HepG2 (cell line): ENCODE data around the gene HPD. TPM values are rescaled to one million over a fixed set of nuclear protein-coding genes. Genes with fewer than 3 reads are reported as not detected.

Experiments used
- AKAP8 ChIP-seq: sonication (generic); formaldehyde crosslinking; IDR thresholded peaks from 2 replicates; pipeline ENCODE4 v1.5.1; 2020; ENCODE audit warnings: mild to moderate bottlenecking, missing genetic modification reagents
- CEBPG ChIP-seq: IDR thresholded peaks from 2 replicates; pipeline ENCODE4 v1.6.1; 2016
- DR1 ChIP-seq: sonication (generic); formaldehyde crosslinking; IDR thresholded peaks from 2 replicates; pipeline ENCODE4 v1.8.0; 2021; ENCODE audit warnings: mild to moderate bottlenecking, missing genetic modification reagents, inconsistent platforms
- HMG20A ChIP-seq: IDR thresholded peaks from 2 replicates; pipeline ENCODE4 v1.6.1; 2016; ENCODE audit warnings: borderline replicate concordance
- HOXA3 ChIP-seq: sonication (generic); formaldehyde crosslinking; IDR thresholded peaks from 2 replicates; pipeline ENCODE4 v1.5.0; 2020; ENCODE audit warnings: missing genetic modification reagents
- HOXD1 ChIP-seq: sonication (generic); formaldehyde crosslinking; IDR thresholded peaks from 2 replicates; pipeline ENCODE4 v1.5.0; 2020; ENCODE audit warnings: missing genetic modification reagents
- KLF12 ChIP-seq: sonication (generic); formaldehyde crosslinking; IDR thresholded peaks from 2 replicates; pipeline ENCODE4 v1.4.0; 2020; ENCODE audit warnings: missing genetic modification reagents, borderline replicate concordance
- MEIS2 ChIP-seq: sonication (generic); formaldehyde crosslinking; IDR thresholded peaks from 2 replicates; pipeline ENCODE4 v1.9.0; 2021; ENCODE audit warnings: mild to moderate bottlenecking, missing genetic modification reagents
- MTA3 ChIP-seq: sonication (generic); formaldehyde crosslinking; IDR thresholded peaks from 2 replicates; pipeline ENCODE4 v1.4.0; 2020; ENCODE audit warnings: missing genetic modification reagents
- PAX8 ChIP-seq: sonication (generic); formaldehyde crosslinking; IDR thresholded peaks from 2 replicates; pipeline ENCODE4 v1.8.0; 2022; ENCODE audit warnings: mild to moderate bottlenecking, missing genetic modification reagents, borderline replicate concordance
- PCBP2 ChIP-seq: fragments of 200-400 bp; formaldehyde crosslinking; optimal IDR thresholded peaks from 2 replicates; pipeline ENCODE3; 2018; ENCODE audit warnings: low read length, low read depth; ENCODE audit not compliant: poor library complexity, severe bottlenecking
- SIX1 ChIP-seq: sonication (generic); formaldehyde crosslinking; IDR thresholded peaks from 2 replicates; pipeline ENCODE4 v1.4.0; 2020; ENCODE audit warnings: missing genetic modification reagents, borderline replicate concordance
- SRF ChIP-seq: IDR thresholded peaks from 2 replicates; pipeline ENCODE4 v1.6.1; 2011; ENCODE audit warnings: mild to moderate bottlenecking, low read depth, low read length, moderate library complexity
- ZFYVE20 ChIP-seq: sonication (generic); formaldehyde crosslinking; IDR thresholded peaks from 2 replicates; pipeline ENCODE4 v1.8.0; 2023; ENCODE audit warnings: low read depth, mild to moderate bottlenecking, moderate library complexity, missing genetic modification reagents, borderline replicate concordance
- ZMYM3 ChIP-seq: sonication (generic); formaldehyde crosslinking; IDR thresholded peaks from 2 replicates; pipeline ENCODE4 v1.5.1; 2020; ENCODE audit warnings: mild to moderate bottlenecking, missing genetic modification reagents
- ZNF207 ChIP-seq: fragments of 450-650 bp; IDR thresholded peaks from 2 replicates; pipeline ENCODE4 v1.6.1; 2016; ENCODE audit warnings: antibody characterized with exemption, borderline replicate concordance
- ZNF468 ChIP-seq: sonication (generic); formaldehyde crosslinking; IDR thresholded peaks from 2 replicates; pipeline ENCODE4 v1.8.0; 2022; ENCODE audit warnings: mild to moderate bottlenecking, moderate library complexity, missing genetic modification reagents
- ZNF484 ChIP-seq: sonication (generic); formaldehyde crosslinking; IDR thresholded peaks from 2 replicates; pipeline ENCODE4 v1.5.1; 2020; ENCODE audit warnings: mild to moderate bottlenecking, low read depth, missing genetic modification reagents, borderline replicate concordance
- ZNF670 ChIP-seq: sonication (generic); formaldehyde crosslinking; IDR thresholded peaks from 2 replicates; pipeline ENCODE4 v1.8.0; 2022; ENCODE audit warnings: mild to moderate bottlenecking, missing genetic modification reagents, borderline replicate concordance
- ZNF777 ChIP-seq: sonication (generic); formaldehyde crosslinking; IDR thresholded peaks from 2 replicates; pipeline ENCODE4 v1.4.0; 2020; ENCODE audit warnings: missing genetic modification reagents
- polyA plus RNA-seq, 8 experiments: library from polyadenylated mRNA; depleted of rRNA in 3 of 8; stranded (reverse) in 7 of 8; unstranded in 1 of 8; fragments of >200 nt; fragmentation: Illumina TruSeq in 4 of 8; extraction: Trizol in 4 of 8; gene quantifications; 2 replicates each; pipeline versions ENCODE4 v1.2.1 to v1.2.3, GENCODE V29; 2011 to 2016; ENCODE audit warnings: low read depth in 4 of 8, missing spikeins in 1 of 8, mixed read lengths in 1 of 8; ENCODE audit not compliant: insufficient read depth in 1 of 8
- total RNA-seq, 5 experiments: library from RNA; depleted of rRNA; stranded (reverse); fragments of >200 nt; fragmentation: Illumina TruSeq; extraction: Trizol; gene quantifications; 2 replicates each; pipeline ENCODE4 v1.2.3, GENCODE V29; 2016; ENCODE audit warnings: low read depth in 1 of 5
- TF ChIP-seq, protein P1 (sequence below): sonication (generic); formaldehyde crosslinking; IDR thresholded peaks from 2 replicates; pipeline ENCODE4 v1.9.0; 2021; ENCODE audit warnings: missing genetic modification reagents, mild to moderate bottlenecking, borderline replicate concordance
- TF ChIP-seq, protein P2 (sequence below): sonication (generic); formaldehyde crosslinking; IDR thresholded peaks from 2 replicates; pipeline ENCODE4 v1.5.0; 2020; ENCODE audit warnings: missing genetic modification reagents
- TF ChIP-seq, protein P3 (sequence below): sonication (generic); formaldehyde crosslinking; IDR thresholded peaks from 2 replicates; pipeline ENCODE4 v1.4.0; 2020; ENCODE audit warnings: missing genetic modification reagents
- TF ChIP-seq, protein P4 (sequence below): IDR thresholded peaks from 2 replicates; pipeline ENCODE4 v1.6.1; 2018; ENCODE audit warnings: missing genetic modification reagents, mild to moderate bottlenecking, missing compliant biosample characterization

Gene HPD
- total and polyA plus RNA-seq, 2 of the 13 experiments (the other 11 are each of a cell fraction or from before 2014, with no cell fraction given), result 120 to 195 TPM

DNA sequence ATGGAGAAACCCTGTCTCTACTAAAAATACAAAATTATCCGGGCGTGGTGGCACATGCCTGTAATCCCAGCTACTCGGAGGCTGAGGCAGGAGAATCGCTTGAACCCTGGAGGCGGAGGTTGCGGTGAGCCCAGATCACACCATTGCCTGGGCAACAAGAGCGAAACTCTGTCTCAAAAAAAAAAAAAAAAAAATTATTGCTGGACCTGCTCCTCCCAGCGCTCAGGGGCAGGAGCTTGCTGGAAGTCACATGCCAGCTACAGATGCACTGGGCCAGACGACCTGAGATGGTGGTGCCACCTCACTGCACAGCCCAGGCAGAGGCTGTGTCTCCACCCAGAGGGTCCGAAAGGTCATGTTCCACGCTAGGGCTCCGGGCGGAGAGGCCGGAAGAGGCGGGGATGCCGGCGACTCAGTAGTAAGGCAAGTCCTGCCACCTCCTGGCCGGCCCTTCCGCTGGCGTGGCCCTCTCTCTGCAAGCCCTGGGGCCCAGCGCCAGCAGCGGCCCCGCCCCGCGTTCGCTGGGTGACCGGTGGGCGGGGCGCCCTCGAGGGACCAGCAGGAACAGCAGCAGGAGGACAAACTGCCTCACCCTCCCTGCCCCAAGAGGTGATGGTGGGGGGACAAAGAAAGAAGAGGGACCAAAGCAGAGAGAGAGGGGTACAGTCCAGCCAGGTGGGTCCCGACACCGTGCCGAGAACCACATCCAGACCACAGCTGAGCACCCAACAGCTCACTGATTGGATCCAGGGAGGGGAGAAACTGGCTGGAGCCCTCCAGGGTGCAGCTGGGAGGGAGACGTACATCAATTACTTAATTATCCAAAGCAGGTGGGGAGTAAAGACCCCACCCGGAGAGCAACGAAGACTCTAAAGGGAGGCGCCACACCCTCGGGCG, 61.6 kb downstream of the HPD start (continued):
- TF ChIP-seq MEIS2 (no peak), MTA3 (no peak), CEBPG (CRISPR knock-in tag) (peak; percentile 71), ZMYM3 (CRISPR knock-in tag) (peak; percentile 74; the same call in 1 of the 2 replicates), ZNF777 (CRISPR knock-in tag) (peak; percentile 10; the same call in 1 of the 2 replicates), SIX1 (CRISPR knock-in tag) (peak; percentile 26; the same call in 1 of the 2 replicates), HMG20A (CRISPR knock-in tag) (peak; percentile 51; the same call in 1 of the 2 replicates), ZNF468 (CRISPR knock-in tag) (no peak), SRF (0 out of 2 replicates have a peak, but pooled peaks have one; percentile 4), PCBP2 (no peak), PAX8 (CRISPR knock-in tag) (no peak), DR1 (CRISPR knock-in tag) (peak; percentile 72; the same call in 1 of the 2 replicates), AKAP8 (CRISPR knock-in tag) (peak; percentile 99), ZNF207 (no peak), HOXA3 (peak; percentile 90), HOXD1 (CRISPR knock-in tag) (peak; percentile 66; the same call in 1 of the 2 replicates), ZNF484 (CRISPR knock-in tag) (no peak), ZFYVE20 (CRISPR knock-in tag) (0 out of 2 replicates have a peak, but pooled peaks have one; percentile 33), ZNF670 (CRISPR knock-in tag) (no peak), KLF12 (peak; percentile 61; the same call in 1 of the 2 replicates)
- TF ChIP-seq, protein P1, sequence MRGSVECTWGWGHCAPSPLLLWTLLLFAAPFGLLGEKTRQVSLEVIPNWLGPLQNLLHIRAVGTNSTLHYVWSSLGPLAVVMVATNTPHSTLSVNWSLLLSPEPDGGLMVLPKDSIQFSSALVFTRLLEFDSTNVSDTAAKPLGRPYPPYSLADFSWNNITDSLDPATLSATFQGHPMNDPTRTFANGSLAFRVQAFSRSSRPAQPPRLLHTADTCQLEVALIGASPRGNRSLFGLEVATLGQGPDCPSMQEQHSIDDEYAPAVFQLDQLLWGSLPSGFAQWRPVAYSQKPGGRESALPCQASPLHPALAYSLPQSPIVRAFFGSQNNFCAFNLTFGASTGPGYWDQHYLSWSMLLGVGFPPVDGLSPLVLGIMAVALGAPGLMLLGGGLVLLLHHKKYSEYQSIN (CRISPR knock-in tag), result no peak
- TF ChIP-seq, protein P2, sequence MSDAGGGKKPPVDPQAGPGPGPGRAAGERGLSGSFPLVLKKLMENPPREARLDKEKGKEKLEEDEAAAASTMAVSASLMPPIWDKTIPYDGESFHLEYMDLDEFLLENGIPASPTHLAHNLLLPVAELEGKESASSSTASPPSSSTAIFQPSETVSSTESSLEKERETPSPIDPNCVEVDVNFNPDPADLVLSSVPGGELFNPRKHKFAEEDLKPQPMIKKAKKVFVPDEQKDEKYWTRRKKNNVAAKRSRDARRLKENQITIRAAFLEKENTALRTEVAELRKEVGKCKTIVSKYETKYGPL (CRISPR knock-in tag), result no peak
- TF ChIP-seq, protein P3, sequence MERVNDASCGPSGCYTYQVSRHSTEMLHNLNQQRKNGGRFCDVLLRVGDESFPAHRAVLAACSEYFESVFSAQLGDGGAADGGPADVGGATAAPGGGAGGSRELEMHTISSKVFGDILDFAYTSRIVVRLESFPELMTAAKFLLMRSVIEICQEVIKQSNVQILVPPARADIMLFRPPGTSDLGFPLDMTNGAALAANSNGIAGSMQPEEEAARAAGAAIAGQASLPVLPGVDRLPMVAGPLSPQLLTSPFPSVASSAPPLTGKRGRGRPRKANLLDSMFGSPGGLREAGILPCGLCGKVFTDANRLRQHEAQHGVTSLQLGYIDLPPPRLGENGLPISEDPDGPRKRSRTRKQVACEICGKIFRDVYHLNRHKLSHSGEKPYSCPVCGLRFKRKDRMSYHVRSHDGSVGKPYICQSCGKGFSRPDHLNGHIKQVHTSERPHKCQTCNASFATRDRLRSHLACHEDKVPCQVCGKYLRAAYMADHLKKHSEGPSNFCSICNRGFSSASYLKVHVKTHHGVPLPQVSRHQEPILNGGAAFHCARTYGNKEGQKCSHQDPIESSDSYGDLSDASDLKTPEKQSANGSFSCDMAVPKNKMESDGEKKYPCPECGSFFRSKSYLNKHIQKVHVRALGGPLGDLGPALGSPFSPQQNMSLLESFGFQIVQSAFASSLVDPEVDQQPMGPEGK (CRISPR knock-in tag), result peak; percentile 88
- TF ChIP-seq, protein P4, sequence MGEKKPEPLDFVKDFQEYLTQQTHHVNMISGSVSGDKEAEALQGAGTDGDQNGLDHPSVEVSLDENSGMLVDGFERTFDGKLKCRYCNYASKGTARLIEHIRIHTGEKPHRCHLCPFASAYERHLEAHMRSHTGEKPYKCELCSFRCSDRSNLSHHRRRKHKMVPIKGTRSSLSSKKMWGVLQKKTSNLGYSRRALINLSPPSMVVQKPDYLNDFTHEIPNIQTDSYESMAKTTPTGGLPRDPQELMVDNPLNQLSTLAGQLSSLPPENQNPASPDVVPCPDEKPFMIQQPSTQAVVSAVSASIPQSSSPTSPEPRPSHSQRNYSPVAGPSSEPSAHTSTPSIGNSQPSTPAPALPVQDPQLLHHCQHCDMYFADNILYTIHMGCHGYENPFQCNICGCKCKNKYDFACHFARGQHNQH (CRISPR knock-in tag), result peak; percentile 80
